Left colon (tissue), 2 donors: Measurements from ENCODE around the gene NFIA. TPM values are rescaled to one million over a fixed set of nuclear protein-coding genes. Genes with fewer than 3 reads are reported as not detected.

ENCODE experiments used
- ATAC-seq: fragments of 200-7000 bp; cut with Tn5 transposase; one replicate; pipeline ENCODE4 v1.9.1; 2020; ENCODE audit warnings: mild to moderate bottlenecking, moderate library complexity
- DNase-seq, 2 donors: peaks; one replicate each; pipeline ENCODE4 v3.0.0-alpha.2; 2020
- intact Hi-C, 2 donors: fragments of 100-400 bp; cut with DNase I in 1 of 2; cut with micrococcal nuclease in 1 of 2; formaldehyde crosslinking; loops; one replicate each; pipeline versions ENCODE4 v1.11.2 to v1.14.0; 2022; cut with DNase I, micrococcal nuclease
- total RNA-seq, 2 donors: library from RNA; stranded (reverse); fragmentation: NEBNext Ultra II Directional; extraction: Animal tissue kit (Norgen Biotek cat#: 25700); gene quantifications; one replicate each; pipeline ENCODE4 v1.2.1, GENCODE V29; 2021
- donor health status: DM: no; HTN: no; CAD: no.
- donor health status: DM: yes; HTN: yes; CAD: no.

Gene NFIA
- total RNA-seq, 2 donors from 2014 or later: 51.1 to 51.4 TPM

DNA sequence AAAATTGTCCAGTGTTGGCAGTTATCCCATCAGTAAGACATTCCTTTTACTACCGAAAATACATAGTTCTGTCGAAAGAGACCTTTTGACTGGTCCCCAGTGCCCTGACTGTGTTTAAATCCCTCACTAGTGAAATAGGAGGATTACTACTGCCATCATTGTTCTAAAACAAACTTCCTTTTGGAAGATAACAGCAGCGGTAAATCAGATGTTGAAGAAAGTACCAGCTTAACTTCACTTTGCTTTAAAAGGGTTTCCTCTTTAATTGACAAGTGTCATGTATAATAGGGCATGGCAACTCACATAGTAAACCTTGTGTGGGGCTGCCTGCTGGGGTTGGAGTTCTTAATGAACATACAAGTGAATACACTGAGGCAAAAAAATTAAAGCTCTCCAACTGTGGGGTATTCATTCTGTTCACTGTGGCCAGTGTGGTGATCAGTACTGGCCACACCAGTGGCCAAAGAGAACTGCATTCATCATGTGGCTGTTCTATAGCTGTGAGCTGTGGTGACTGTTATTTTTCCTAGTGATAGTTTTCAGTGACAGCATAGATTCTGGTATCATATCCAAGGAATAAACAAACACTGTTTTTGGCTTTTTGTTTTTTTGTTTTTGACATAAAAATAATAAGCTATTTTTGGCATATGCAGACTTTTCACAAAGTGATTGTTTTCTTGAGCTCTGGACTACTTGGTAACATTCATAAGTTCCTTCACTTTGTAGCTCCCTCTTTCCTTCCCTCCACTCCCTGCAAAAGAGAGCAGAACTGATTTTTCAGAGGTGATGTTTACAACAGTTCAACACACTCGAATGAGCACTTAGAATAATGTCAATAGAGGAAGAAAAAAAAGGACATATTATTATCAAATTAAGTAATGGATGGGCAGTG is 74.5 kb downstream of the NFIA start:
- ATAC-seq (no peak), DNase-seq (no peak)
- intact Hi-C loops: no loop called here

DNA sequence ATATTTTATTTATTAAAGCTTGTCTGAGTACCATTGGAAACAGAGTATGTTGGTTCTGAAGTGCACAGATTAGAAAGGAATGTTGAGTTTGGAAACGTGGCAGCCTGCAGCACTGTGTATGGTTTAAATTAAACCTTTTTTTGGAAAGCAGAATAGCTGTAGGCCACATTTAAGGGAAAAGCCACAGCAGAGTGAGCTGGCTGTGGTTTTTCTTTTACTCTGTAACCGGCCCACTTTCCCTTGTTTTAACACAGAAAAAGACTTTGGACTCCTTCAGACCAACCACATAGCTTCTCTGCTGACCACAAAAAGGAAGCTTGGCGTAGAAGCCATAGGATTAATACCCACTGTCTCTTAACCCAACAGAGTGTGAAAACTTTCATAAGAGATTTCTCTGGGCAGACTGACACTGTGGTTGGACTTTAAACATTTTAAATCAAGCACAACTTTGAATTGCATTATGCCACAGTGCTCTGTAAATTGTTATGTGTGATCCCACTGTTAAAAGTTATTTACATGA is 75.2 kb downstream of the NFIA start:
- ATAC-seq (peak; percentile 68), DNase-seq (no peak)
- intact Hi-C loops: no loop called here

DNA sequence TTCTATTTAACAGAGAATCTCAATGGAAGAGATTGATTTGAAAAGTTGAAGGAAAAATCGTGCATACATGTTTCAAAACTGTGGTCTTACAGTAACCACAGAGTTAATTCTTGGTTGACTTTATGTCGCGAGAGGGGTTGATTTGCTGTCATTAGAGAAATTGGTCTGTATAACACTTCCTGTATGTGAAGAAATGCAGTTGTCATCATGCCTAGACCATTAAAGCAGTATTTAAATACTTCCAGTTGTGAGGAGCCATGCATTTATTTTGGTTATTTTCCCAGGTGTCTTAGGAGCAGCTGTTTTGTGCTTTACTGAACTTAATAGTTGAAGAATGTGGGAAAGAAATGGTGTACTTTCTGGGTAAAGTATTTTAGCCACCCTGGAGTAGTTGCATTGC is 76.2 kb downstream of the NFIA start:
- intact Hi-C loops: no loop called here
- no peak for DNase-seq
- ATAC-seq: no peak

DNA sequence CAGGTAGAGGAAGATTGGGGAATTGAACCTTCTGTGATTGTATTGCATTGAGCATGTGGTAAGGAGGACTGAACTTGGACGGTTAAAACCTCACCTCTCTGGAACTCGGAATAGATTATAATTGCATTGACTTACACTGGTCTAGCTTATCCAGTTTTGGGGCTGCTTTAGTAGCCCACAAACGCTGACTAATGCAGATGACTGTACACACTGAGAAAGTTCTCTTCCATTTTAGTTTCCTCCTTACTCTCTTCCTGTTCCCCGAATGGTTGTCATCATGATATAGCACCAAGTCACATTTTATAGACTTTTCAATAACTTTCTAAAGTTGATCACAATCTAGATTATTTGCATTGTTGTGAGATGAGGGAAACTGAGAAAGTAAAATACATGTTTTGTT is 78.2 kb downstream of the NFIA start:
- DNase-seq (no peak), ATAC-seq (no peak)
- intact Hi-C loops: no loop called here

DNA sequence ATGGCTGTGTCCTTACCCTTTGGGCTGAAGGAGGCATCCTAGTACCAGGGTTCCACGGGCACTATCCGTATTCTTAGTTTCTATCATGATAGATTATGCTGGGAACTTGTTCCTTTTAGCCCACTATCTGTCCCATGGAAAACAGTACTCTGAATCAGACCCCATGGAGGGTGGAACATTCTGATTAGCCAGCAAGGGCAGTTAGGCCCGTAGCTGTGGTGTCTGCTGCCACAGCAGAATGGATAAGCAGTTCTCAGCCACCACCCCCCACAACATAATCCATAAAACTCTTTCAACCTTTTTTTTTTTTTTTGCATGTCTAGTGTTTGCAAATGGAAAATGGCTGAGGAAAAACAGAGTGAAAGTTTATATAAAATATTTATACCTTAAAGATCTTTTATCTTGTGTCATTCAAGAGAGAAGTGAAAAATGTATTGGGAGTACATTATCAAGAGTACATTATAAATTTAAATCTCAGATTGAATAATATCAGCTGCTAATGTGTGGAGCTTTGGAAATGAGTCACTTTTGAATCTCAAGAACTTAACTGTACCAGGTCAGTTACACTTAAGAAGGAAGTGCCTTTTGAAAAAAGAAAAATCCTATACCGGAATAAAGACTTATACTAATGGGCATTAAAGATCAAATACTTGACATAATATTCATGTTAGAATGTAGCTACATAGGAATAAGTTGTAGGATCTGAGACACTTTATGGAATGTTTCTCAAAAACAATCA is 80.3 kb downstream of the NFIA start:
- ATAC-seq (no peak), DNase-seq (no peak)
- intact Hi-C loops: no loop called here

DNA sequence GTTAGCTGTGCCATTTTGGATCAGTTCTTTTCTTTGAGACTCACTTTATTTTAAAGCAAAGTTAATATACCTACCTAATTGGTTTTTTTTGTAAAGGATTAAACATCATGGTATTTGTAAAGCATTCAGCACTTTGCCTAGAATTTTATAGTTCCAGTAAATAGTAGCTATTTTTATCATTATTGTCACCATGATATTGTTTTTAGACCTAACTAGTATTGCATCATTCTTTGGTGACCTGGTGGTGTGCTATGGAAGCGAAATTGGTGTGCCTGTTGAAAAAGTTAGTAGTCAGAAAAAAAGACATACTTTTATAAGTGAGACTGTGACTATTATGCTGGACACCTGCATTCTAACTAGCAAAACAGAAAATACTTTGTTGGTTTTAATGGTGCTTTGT is 81.0 kb downstream of the NFIA start:
- DNase-seq (no peak), ATAC-seq (no peak)
- intact Hi-C loops: no loop called here

DNA sequence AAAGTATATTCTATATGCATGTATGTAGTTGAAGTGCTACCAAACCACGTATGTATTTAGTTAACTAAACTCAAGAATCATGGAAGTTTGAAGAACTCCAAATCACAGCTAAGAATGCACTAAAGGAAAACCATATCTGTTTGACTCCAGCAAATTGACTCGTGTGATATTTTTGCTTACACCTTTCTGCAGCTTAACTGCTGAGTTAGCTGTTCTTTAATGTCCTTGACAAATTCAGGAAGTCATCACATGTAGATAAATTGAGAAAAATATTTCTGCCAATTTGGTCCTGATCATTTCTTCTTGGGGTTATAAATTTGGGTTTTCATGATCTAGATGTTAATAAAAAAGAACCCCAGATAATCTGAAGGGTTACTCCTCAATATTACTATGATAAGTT is 83.0 kb downstream of the NFIA start:
- DNase-seq (no peak), ATAC-seq (no peak)
- intact Hi-C loops: no loop called here

DNA sequence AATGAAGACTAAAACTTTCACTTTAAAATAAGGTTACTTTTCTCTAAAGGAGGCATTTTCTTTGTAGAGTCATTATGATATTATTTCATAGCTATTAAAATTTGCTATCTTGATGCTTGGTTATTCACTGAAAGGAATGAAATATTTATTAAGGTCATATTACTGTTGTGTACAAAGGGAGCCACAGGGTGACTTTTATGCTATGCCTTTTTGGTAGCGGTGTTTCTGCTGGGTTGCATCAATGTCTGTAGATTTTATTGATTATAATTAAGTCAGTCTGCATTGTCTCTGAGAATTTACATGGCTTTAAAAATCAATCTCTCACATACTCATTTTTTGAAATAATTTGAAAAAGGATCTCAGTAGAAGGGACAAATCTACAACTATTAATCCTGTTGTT is 84.9 kb downstream of the NFIA start:
- no peak for DNase-seq
- ATAC-seq: no peak
- intact Hi-C loops: no loop called here

DNA sequence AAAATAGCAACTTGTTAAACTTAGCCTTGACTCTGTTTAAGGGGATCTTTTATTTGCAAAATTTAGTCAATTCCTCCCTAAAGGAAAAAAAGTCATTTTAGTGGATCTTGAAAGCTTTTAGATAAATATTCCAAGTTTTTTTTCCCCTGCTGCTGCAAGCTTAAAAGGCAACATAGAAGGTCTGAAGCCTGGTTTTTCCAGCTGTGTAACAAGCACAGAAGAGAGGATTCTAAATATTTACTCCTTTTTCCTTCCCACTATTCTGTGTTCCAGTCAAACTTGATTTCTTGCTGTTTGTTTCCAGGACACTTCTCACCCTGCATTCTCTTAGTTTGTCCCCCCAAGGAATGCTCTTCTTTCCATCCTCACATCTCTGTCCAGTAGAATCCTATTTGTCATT is 86.7 kb downstream of the NFIA start:
- no peak for DNase-seq
- intact Hi-C loops: no loop called here
- ATAC-seq: no peak

DNA sequence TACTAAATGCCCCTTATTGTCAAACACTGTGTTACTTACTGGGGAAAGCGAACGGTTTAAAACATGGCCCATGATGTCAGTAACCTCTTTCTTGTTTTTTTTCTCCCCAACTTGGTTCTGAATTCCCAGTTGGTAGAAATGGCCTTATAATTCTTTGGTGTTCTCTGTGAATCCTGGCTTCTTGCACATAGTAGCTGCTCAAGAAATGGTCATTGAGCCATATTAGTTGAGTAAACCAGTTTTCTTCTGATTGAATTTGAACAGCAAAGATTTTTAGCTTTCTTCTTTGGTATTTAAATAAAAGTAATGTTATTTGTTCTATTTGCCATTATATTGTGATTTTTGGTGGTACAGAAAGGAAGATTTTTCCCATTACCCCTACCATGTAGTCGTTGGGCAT is 87.3 kb downstream of the NFIA start:
- ATAC-seq (no peak), DNase-seq (no peak)
- intact Hi-C loops: no loop called here

DNA sequence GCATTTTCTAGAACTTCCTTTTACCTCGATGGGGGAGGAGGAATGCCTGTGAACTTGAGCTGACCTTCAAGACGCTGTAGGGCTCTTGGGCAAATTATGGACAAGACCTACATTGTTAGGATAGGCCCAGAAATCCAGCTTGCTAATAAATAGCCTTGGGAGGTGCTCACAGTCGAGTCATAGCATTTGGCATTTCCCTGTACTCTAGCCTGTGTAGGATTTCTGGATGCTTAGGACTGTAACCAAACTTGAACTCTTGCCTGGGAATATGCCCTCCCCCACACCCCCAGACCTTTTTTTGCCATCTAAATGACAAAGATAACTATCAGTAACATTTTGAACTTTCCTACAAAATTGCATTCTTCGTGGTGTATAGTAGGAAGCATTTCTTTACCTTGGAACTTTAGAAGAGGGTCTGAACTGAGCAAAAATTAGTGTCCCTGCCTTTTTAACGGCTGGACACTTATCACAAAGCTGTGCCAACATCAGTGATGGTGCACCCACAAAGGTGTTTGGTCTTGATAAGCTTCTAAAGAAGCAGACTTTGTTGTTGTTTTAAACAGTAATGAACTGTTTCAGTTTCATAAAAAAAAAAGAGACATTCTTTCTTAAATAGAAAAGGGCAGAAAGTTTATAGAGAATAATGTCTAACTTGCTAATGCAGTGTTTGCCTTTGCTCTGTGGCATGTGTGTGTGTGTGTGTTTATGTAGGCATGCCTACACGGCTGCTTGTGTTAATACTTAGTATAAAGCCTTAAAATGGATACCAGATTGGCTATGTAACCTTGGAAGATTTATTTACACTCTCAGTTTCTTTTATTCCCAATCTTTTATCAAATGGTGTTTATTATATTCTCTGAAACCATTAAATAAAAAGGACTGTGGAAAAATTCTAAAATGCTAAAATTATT is 88.2 kb downstream of the NFIA start:
- intact Hi-C loops: no loop called here
- no peak for DNase-seq

DNA sequence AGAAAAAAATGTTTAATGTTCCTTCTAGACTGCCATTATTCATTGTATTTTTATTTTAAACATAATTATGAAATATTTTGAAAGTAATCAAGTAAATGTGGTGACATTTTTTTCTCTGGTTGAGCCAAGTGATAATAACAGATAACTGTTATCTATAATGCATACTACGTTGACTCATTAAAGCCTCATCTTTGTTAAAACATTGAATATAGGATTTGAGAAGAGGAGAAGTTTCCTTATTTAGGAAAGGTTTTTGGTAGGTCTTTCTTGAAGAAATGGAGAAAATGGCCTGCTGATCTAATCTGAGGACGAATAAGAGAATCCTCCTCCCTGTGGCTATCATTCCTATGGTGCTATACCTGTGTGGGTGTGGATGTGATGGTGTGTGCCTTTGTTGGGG is 89.0 kb downstream of the NFIA start:
- intact Hi-C loops: no loop called here
- no peak for DNase-seq
- no peak for ATAC-seq

More for the DNA sequence above, 88.2 kb downstream of the NFIA start:
- no peak for ATAC-seq

DNA sequence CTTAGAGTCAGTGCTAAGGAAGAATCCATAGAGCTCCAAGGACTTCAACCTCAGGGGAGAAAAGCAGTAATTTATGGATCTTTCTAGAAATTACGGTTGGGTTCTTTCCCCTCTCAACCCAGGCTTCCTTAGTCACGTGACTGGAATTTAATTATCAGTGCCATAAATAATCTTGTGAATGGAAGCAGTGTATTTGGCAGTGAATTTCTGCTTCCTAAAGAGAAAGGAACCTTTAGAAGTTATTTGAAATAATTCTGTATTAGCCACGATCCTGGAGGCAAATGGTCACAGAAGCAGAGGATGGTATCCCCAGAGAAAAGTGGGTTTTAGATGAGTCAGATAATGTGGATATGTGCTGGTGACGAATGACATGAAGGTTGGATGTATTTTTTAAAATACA is 89.6 kb downstream of the NFIA start:
- intact Hi-C loops: no loop called here
- ATAC-seq (no peak), DNase-seq (no peak)

DNA sequence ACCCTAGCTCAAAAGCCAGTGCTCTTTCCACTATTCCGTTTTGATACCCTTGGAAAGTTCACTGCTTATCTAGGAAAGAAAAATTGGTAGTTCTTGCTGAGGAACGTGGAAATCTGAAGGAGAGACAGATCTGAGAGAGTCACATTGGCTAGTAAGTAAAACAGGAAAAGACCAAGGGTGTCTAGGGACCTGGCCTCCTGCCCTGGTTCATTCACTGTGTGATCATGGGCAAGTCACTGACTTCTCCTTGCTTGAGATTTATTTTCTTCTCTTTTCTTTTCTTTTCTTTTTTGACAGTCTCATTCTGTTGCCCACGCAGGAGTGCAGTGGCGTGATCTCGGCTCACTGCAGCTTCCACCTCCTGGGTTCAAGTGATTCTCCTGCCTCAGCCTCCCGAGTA is 90.8 kb downstream of the NFIA start:
- intact Hi-C loops: no loop called here
- no peak for DNase-seq
- no peak for ATAC-seq

DNA sequence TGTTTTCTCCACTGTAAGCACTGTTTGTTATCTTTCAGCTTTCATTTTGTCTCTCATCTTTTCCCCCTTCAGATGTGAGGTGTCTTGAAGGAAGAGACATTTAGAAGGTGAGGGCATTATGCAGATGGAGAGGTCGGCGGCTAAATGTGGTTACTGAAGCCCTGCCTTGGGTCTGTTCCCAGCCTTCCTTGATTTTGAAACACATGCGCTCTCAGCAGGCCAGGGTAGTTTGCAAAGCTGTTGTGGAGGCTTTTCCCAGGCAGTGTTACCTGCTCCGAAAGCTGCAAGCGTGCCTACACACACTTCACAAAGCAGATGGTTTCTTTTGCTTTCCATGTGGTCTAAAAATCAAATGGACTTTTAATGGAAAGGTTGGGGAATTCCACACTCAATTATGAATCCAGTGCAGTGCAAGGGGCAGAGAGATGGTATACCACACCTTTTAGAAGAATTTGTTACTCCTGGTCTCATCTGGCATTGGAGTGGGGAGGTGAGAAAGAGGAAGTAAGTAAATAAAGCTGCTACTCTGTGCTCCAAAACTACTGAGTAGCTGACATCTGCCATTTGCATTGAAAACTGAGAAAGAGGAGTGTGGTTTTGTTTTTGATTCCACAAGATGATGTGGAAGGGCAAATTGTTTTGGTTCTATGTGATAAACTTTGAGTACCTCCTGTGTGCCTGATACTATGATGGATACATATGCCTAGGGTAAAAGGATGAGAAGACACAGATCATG is 91.9 kb downstream of the NFIA start:
- ATAC-seq: no peak
- intact Hi-C loops: no loop called here
- DNase-seq: no peak

DNA sequence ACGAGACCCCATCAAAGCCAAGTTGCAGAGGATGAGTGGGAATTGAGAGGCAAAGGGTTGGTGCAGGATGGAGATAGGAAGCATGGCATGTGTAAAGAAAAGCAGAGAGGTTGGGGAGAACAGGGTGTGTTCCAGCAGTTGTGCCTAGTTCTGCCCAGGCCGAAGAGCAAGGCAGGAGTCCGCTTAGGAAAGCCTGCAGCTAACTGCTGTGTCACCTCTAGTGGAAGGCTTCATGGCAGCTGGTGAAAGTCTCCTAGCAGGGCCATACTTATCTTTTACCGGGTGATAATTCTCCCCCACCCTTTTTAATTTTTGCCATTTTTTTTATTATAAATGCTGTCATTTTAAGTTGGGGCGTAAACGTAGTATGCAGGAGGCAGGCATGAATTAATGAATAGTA is 93.6 kb downstream of the NFIA start:
- intact Hi-C loops: no loop called here
- ATAC-seq (no peak), DNase-seq (no peak)

DNA sequence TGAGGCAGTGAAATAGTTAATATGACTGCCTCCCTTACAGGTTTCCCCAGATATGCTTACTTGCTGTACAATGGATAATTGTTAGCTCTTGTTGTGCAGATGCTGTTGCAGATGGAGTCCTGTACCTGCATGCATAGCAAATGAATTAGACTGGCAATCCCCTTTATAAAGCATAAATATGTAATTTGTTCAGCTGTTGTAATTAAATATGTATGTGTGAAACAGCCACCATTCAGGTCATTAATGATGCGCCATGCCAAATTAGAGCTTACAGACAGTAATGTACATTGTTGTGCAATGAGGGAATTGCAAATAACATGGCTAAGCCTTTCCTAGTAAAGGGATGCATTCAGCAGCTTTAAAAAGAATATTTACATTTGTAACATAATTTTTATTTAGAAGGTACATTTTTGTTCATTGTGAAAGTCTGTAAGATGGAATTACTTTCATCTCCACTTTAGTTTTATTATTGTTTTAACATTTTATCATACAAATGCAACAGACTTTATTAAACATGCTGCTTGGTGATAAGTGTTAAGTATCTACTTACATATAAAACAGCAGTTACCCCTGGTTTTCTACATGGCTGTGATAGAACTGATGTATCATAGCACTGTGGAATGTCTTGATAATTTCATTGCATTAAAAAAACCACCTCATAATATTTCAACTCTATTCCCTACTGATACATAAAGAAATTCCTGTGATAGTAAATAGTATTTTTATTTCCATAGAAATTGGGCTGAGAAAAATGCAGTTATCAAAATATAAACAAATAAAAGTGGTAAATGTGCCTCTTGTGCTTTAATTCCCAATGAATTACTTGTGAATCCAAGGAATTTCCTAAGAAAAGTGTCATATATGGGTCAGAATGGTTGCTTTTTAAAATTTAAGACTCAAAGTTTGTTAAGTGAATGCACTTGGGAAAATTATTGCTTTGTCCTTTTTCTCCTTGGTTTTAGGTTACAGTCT is 99.0 kb downstream of the NFIA start:
- DNase-seq: no peak
- intact Hi-C loops: loop anchor here in 1 of 2 donors (10.0 kb wide), 1 partner anchor 107 kb away; no protein-coding TSS in a partner anchor
- ATAC-seq: no peak
